ENCODE measurements around the gene SFXN2.

DNA sequence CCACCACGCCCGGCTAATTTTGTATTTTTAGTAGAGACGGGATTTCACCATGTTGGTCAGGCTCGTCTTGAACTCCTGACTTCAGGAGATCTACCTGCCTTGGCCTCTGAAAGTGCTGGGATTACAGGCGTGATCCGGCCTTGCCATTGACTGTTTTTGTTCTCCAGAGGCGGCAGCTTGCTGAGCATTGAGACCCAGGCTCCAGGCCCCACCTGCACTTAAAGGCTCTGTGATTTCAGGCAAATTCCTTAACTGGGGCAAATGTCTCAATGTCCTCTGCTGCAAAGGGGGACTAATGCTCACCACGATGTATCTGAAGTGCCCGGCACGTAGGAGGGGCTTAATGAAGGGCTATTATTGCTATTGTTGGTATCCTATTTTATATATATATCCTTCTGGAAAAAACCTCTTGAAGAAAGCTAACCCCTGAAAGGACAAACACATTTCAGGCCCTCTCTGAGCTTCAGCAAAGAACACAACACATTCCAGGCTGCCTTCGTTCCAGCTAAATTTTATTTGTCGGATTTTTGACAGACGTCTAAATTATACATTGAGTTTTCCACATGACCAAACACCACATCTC lies 41.1 kb upstream of the SFXN2 start:
- no peak for TF ChIP-seq POLR2A (IDR thresholded peaks at IDR 0.05)
- TF ChIP-seq EP300 (IDR thresholded peaks at IDR 0.05): no peak
- TF ChIP-seq, protein P1, sequence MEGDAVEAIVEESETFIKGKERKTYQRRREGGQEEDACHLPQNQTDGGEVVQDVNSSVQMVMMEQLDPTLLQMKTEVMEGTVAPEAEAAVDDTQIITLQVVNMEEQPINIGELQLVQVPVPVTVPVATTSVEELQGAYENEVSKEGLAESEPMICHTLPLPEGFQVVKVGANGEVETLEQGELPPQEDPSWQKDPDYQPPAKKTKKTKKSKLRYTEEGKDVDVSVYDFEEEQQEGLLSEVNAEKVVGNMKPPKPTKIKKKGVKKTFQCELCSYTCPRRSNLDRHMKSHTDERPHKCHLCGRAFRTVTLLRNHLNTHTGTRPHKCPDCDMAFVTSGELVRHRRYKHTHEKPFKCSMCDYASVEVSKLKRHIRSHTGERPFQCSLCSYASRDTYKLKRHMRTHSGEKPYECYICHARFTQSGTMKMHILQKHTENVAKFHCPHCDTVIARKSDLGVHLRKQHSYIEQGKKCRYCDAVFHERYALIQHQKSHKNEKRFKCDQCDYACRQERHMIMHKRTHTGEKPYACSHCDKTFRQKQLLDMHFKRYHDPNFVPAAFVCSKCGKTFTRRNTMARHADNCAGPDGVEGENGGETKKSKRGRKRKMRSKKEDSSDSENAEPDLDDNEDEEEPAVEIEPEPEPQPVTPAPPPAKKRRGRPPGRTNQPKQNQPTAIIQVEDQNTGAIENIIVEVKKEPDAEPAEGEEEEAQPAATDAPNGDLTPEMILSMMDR (IDR thresholded peaks at IDR 0.05): no peak

Data from sigmoid colon (tissue), 4 donors.